ENCODE results near the gene PARS2. TPM values are rescaled to one million over a fixed set of nuclear protein-coding genes. Genes with fewer than 3 reads are reported as not detected.

PARS2 gene
- total and polyA plus RNA-seq, 4 donors, result 2.1 to 4.1 (median 3.3) TPM

DNA sequence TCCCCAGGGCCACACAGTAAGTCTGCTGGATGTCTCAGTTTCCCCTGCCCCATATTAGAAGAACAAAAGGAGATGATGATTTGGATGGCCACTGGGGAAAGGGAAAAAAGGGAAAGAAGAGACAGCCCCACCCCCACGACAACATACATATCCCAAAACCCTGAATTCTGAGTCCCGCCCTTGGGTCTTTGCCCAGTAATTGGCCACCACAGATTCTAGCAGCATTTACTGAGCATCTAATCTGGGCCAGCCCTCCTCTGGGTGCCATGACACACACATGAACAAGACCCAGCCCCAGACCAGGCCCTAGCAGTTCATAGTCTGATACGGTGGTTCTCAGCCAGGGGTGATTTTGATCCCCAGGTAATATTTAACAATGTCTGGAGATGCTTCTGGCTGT lies 53.9 kb downstream of the PARS2 start:
- 88% methylated on average over 3 of the region's 3 CpGs for WGBS
- no peak overlapping the region for H3K4me3 ChIP-seq (ENCODE audit: low read depth in 1 of 3, low read length in 3 of 3)
- no peak for TF ChIP-seq JUND (IDR thresholded peaks at IDR 0.05)
- TF ChIP-seq EGR1 (IDR thresholded peaks at IDR 0.05; ENCODE audit: low read depth in 2 of 2), result no peak
- TF ChIP-seq RAD21 (IDR thresholded peaks at IDR 0.05), result no peak
- TF ChIP-seq FOXA2 (IDR thresholded peaks at IDR 0.05), result no peak
- TF ChIP-seq, protein P1, sequence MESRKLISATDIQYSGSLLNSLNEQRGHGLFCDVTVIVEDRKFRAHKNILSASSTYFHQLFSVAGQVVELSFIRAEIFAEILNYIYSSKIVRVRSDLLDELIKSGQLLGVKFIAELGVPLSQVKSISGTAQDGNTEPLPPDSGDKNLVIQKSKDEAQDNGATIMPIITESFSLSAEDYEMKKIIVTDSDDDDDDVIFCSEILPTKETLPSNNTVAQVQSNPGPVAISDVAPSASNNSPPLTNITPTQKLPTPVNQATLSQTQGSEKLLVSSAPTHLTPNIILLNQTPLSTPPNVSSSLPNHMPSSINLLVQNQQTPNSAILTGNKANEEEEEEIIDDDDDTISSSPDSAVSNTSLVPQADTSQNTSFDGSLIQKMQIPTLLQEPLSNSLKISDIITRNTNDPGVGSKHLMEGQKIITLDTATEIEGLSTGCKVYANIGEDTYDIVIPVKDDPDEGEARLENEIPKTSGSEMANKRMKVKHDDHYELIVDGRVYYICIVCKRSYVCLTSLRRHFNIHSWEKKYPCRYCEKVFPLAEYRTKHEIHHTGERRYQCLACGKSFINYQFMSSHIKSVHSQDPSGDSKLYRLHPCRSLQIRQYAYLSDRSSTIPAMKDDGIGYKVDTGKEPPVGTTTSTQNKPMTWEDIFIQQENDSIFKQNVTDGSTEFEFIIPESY (IDR thresholded peaks at IDR 0.05), result no peak
- no peak for TF ChIP-seq GABPA (IDR thresholded peaks at IDR 0.05 in 1 of 2, conservative IDR thresholded peaks at IDR 0.05 in 1 of 2)
- no peak for TF ChIP-seq TAF1 (conservative IDR thresholded peaks at IDR 0.05)
- TF ChIP-seq SP1 (IDR thresholded peaks at IDR 0.05), result no peak
- no peak for TF ChIP-seq FOXA1 (IDR thresholded peaks at IDR 0.05)
- TF ChIP-seq, protein P2, sequence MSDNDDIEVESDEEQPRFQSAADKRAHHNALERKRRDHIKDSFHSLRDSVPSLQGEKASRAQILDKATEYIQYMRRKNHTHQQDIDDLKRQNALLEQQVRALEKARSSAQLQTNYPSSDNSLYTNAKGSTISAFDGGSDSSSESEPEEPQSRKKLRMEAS (IDR thresholded peaks at IDR 0.05), result no peak
- TF ChIP-seq RXRA (IDR thresholded peaks at IDR 0.05), result no peak
- TF ChIP-seq YY1 (IDR thresholded peaks at IDR 0.05), result no peak
- TF ChIP-seq, protein P3, sequence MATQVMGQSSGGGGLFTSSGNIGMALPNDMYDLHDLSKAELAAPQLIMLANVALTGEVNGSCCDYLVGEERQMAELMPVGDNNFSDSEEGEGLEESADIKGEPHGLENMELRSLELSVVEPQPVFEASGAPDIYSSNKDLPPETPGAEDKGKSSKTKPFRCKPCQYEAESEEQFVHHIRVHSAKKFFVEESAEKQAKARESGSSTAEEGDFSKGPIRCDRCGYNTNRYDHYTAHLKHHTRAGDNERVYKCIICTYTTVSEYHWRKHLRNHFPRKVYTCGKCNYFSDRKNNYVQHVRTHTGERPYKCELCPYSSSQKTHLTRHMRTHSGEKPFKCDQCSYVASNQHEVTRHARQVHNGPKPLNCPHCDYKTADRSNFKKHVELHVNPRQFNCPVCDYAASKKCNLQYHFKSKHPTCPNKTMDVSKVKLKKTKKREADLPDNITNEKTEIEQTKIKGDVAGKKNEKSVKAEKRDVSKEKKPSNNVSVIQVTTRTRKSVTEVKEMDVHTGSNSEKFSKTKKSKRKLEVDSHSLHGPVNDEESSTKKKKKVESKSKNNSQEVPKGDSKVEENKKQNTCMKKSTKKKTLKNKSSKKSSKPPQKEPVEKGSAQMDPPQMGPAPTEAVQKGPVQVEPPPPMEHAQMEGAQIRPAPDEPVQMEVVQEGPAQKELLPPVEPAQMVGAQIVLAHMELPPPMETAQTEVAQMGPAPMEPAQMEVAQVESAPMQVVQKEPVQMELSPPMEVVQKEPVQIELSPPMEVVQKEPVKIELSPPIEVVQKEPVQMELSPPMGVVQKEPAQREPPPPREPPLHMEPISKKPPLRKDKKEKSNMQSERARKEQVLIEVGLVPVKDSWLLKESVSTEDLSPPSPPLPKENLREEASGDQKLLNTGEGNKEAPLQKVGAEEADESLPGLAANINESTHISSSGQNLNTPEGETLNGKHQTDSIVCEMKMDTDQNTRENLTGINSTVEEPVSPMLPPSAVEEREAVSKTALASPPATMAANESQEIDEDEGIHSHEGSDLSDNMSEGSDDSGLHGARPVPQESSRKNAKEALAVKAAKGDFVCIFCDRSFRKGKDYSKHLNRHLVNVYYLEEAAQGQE (IDR thresholded peaks at IDR 0.05), result no peak
- TF ChIP-seq HNF4G (IDR thresholded peaks at IDR 0.05), result no peak
- TF ChIP-seq HNF4A (conservative IDR thresholded peaks at IDR 0.05), result no peak
- TF ChIP-seq, protein P4, sequence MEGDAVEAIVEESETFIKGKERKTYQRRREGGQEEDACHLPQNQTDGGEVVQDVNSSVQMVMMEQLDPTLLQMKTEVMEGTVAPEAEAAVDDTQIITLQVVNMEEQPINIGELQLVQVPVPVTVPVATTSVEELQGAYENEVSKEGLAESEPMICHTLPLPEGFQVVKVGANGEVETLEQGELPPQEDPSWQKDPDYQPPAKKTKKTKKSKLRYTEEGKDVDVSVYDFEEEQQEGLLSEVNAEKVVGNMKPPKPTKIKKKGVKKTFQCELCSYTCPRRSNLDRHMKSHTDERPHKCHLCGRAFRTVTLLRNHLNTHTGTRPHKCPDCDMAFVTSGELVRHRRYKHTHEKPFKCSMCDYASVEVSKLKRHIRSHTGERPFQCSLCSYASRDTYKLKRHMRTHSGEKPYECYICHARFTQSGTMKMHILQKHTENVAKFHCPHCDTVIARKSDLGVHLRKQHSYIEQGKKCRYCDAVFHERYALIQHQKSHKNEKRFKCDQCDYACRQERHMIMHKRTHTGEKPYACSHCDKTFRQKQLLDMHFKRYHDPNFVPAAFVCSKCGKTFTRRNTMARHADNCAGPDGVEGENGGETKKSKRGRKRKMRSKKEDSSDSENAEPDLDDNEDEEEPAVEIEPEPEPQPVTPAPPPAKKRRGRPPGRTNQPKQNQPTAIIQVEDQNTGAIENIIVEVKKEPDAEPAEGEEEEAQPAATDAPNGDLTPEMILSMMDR (IDR thresholded peaks at IDR 0.05; ENCODE audit: low read depth, low read length, missing input control), result no peak
- TF ChIP-seq, protein P5, sequence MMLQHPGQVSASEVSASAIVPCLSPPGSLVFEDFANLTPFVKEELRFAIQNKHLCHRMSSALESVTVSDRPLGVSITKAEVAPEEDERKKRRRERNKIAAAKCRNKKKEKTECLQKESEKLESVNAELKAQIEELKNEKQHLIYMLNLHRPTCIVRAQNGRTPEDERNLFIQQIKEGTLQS (IDR thresholded peaks at IDR 0.05), result no peak
- H3K9me3 ChIP-seq (ENCODE audit: control insufficient read depth in 4 of 4, low read length in 3 of 4), result no peaks in the 10 kb centered on the region
- no peaks in the 10 kb centered on the region for H3K27me3 ChIP-seq (ENCODE audit: control insufficient read depth in 4 of 4, insufficient read depth in 4 of 4, low read length in 3 of 4)
- DNase-seq (ENCODE audit: low spot score), result no peak
- no peak overlapping the region for H3K27ac ChIP-seq (ENCODE audit: low read depth in 1 of 2, low read length in 2 of 2)
- H3K36me3 ChIP-seq (ENCODE audit: control insufficient read depth in 4 of 4, insufficient read depth in 3 of 4, low read depth in 1 of 4, low read length in 3 of 4), result peaks cover 0 to 12% (median 6%) of the 10 kb centered on the region in 4 donors
- peaks cover 0 to 6% (median 2%) of the 10 kb centered on the region in 4 donors for H3K4me1 ChIP-seq (ENCODE audit: control insufficient read depth in 4 of 4, insufficient read depth in 4 of 4, low read length in 3 of 4)
- H3K9ac ChIP-seq (ENCODE audit: low read depth in 1 of 2, low read length in 2 of 2), result no peak overlapping the region

All from liver (tissue), 9 donors.